ENCODE results near the gene COL5A1. TPM values are rescaled to one million over a fixed set of nuclear protein-coding genes. Genes with fewer than 3 reads are reported as not detected.

COL5A1 gene
- total RNA-seq, 1 experiment from 2014 or later, result 9.5 TPM

GRCh38 chr9:134882204-134882785, 240.7 kb downstream of the COL5A1 start:
- H3K4me3 Mint-ChIP-seq, result no peak overlapping the region
- no peak overlapping the region for H2AK5ac ChIP-seq (ENCODE audit: insufficient read length, low read length)

More at GRCh38 chr9:134882204-134882785, 240.7 kb downstream of the COL5A1 start:
- Histone ChIP-seq H3K23me2 (ENCODE audit: insufficient read length, low read depth, low read length, poor library complexity, severe bottlenecking) (no peaks in the 10 kb centered on the region), H3K79me1 (ENCODE audit: insufficient read depth, low read depth, low read length, poor library complexity, severe bottlenecking) (no peaks in the 10 kb centered on the region), H3K9me3 (ENCODE audit: control insufficient read depth, low read depth, low read length) (no peaks in the 10 kb centered on the region), H3K9ac (ENCODE audit: extremely low read depth, insufficient read length, low read length) (no peak overlapping the region), H3K18ac (ENCODE audit: insufficient read length, low read depth, low read length) (no peak overlapping the region), H3K79me2 (ENCODE audit: insufficient read depth, low read length) (no peaks in the 10 kb centered on the region), H4K20me1 (ENCODE audit: control insufficient read depth, insufficient read depth, insufficient read length) (no peaks in the 10 kb centered on the region), H4K91ac (ENCODE audit: insufficient read length, low read depth, low read length) (no peak overlapping the region), H2BK12ac (ENCODE audit: insufficient read length, low read depth, low read length) (no peak overlapping the region), H2BK120ac (ENCODE audit: low read depth, low read length, poor library complexity, severe bottlenecking) (no peak overlapping the region), H3K56ac (ENCODE audit: insufficient read length, low read depth, low read length) (no peak overlapping the region), H3K27me3 (ENCODE audit: insufficient read depth, low read length) (no peaks in the 10 kb centered on the region), H2BK20ac (ENCODE audit: low read depth, low read length, poor library complexity, severe bottlenecking) (no peak overlapping the region), H3K4ac (ENCODE audit: low read depth, low read length) (no peak overlapping the region), H3K23ac (ENCODE audit: insufficient read length, low read depth, low read length) (no peak overlapping the region), H4K8ac (replicated peaks; ENCODE audit: insufficient read length, low read depth, low read length) (no peak overlapping the region), H4K5ac (ENCODE audit: insufficient read length, low read depth, low read length) (no peak overlapping the region), H3K4me2 (ENCODE audit: insufficient read depth, insufficient read length, low read length) (no peak overlapping the region), H3K14ac (ENCODE audit: insufficient read depth, low read length) (no peak overlapping the region), H2BK15ac (ENCODE audit: low read depth, low read length) (no peak overlapping the region), H3T11ph (ENCODE audit: low read length) (no peak overlapping the region), H3K27ac (ENCODE audit: insufficient read length, low read depth, low read length) (no peak overlapping the region), H2BK5ac (ENCODE audit: insufficient read length, low read length) (no peak overlapping the region), H2AFZ (ENCODE audit: low read length) (no peak overlapping the region), H3K4me1 (ENCODE audit: insufficient read depth, low read length) (no peaks in the 10 kb centered on the region)
- WGBS (ENCODE audit: extremely low coverage, insufficient read length, low lambda C conversion rate), result no CpG with 5 or more reads among the region's 3 CpGs
- no peaks in the 10 kb centered on the region for H3K9me3 Mint-ChIP-seq
- no peaks in the 10 kb centered on the region for H3K36me3 Mint-ChIP-seq (ENCODE audit: insufficient read depth in 1 of 3, low read depth in 3 of 3)
- no peak for DNase-seq
- H3K4me1 Mint-ChIP-seq, result no peaks in the 10 kb centered on the region
- TF ChIP-seq CTCF (conservative IDR thresholded peaks at IDR 0.05), result no peak
- H3K27me3 Mint-ChIP-seq (ENCODE audit: low read depth), result no peaks in the 10 kb centered on the region; the same call in none of the 2 replicates
- H3K27ac Mint-ChIP-seq, result no peak overlapping the region
